GM21529 (cell line): Measurements from ENCODE around the gene PRND.

Experiments used
- ATAC-seq: cut with Tn5 transposase; IDR thresholded peaks from one replicate; pipeline ENCODE4 v1.9.1; 2021; ENCODE audit not compliant: unreplicated experiment

Gene PRND

GRCh38 chr20:4775322-4776078 is 53.8 kb downstream of the PRND start:
- no peak for ATAC-seq

- ATAC-seq, result no peak
Observed at GRCh38 chr20:4776079-4776630, 54.4 kb downstream of the PRND start.
